IPS DF 4.7 (cell line): ENCODE data around the gene PNLIP.

Source experiments
- DNase-seq: peaks from one replicate; pipeline ENCODE4 v3.0.0-alpha.2; 2013; ENCODE audit warnings: low spot score; ENCODE audit errors: extremely low read depth

The PNLIP gene

DNA sequence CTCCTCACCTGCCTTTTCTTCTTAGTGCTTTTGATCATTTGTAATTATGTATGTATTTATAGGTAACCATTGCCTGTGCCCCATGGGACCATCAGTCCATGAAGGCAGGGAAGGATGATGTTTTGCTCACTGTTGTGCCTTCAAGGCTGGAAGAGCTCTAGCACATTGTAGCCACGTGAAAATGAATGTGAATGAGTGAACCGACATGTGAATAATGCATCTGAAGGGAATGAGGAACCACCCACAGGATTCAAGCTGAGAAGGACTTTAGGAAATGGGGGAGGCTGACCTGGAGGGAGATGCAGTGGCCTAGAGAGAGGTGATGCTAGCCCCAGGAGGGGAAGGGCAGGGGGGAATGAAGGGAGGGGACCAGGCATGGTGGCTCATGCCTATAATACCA lies 69.1 kb downstream of the PNLIP start:
- no peak for DNase-seq

DNA sequence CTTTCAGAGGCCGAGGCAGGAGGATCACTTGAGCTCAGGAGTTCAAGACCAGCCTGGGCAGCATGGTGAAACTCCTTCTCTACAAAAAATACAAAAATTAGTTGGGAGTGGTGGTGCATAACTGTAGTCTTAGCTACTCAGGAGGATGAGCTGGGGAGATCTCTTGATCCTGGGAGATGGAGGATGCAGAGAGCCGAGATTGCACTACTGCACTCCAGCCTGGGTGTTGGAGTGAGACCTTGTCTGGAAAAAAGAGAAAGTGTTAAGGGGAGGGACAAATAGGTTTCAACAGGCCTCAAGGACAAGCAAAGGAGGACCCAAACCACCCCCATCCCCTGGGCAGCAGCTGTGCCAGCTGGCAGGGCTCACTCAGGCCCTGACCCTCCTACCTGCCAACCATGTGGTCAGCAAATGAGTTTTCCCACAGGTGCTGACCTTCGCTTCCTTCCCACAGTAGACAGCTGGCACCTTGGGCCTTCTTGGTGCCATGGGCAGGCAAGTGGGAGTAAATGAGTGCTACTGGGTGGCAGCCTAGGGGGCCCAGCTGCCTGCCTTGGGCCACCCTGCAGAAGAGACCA lies 69.6 kb downstream of the PNLIP start:
- DNase-seq, result no peak
